Brain microvascular endothelial cell (primary cell): Measurements from ENCODE around the gene KIRREL3.
A peak's percentile ranks its signal among the peaks of the same experiment; 100 is the strongest.
"Not testable (repeated sequence)": the region's sequence is repeated elsewhere in the genome, so short reads cannot be mapped to it uniquely, and the experiment has no call there.

Experiments
- DNase-seq: peaks from one replicate; pipeline ENCODE4 v3.0.0-alpha.2; 2020
- H3K27ac ChIP-seq: fragments of 250-450 bp; sonication (Bioruptor Pico); 2 replicates; pipeline ENCODE4 v1.5.1; 2020; ENCODE audit warnings: mild to moderate bottlenecking, moderate library complexity
- H3K27me3 ChIP-seq: fragments of 250-450 bp; sonication (Bioruptor Pico); replicated peaks from 2 replicates; pipeline ENCODE4 v1.5.1; 2020; ENCODE audit warnings: mild to moderate bottlenecking
- H3K36me3 ChIP-seq: fragments of 250-450 bp; sonication (Bioruptor Pico); replicated peaks from 2 replicates; pipeline ENCODE4 v1.5.1; 2020; ENCODE audit warnings: mild to moderate bottlenecking
- H3K4me3 ChIP-seq: 2 replicates; pipeline ENCODE4 v1.5.1; 2011; ENCODE audit warnings: low read depth, mild to moderate bottlenecking, control low read depth, low read length, moderate library complexity
- CTCF ChIP-seq: IDR thresholded peaks from 2 replicates; pipeline ENCODE4 v1.5.1; 2011; ENCODE audit warnings: low read depth, mild to moderate bottlenecking, moderate library complexity, low read length, control low read depth, inconsistent platforms; ENCODE audit errors: missing control alignments
- in situ Hi-C: cut with HindIII; loops from 2 replicates; pipeline ENCODE4 v1.10.0; 2017; ENCODE audit warnings: low sequenced_read_pairs, low pct_ligation_motif_present

Gene KIRREL3

GRCh38 chr11:126391970-126392632 lies 608.5 kb downstream of the KIRREL3 start:
- DNase-seq: no peak
- Histone ChIP-seq H3K27me3 (no peaks in the 10 kb centered on the region), H3K27ac (no peak overlapping the region), H3K36me3 (no peaks in the 10 kb centered on the region), H3K4me3 (no peak overlapping the region)
- TF ChIP-seq CTCF: peak; percentile 26
- in situ Hi-C loops: no loop called here

- in situ Hi-C loops: no loop called here
- H3K27ac ChIP-seq: no peak overlapping the region
- H3K4me3 ChIP-seq: no peak overlapping the region
- no peak for DNase-seq
- H3K36me3 ChIP-seq: no peaks in the 10 kb centered on the region
- no peak for TF ChIP-seq CTCF
- H3K27me3 ChIP-seq: no peaks in the 10 kb centered on the region
Measured at GRCh38 chr11:126391286-126391954, 609.1 kb downstream of the KIRREL3 start.

- H3K4me3 ChIP-seq: no peak overlapping the region
- no peak for TF ChIP-seq CTCF
Measured at GRCh38 chr11:126390272-126390867, 610.2 kb downstream of the KIRREL3 start.

GRCh38 chr11:126387857-126388256 lies 612.7 kb downstream of the KIRREL3 start:
- no peak for DNase-seq
- no peak for TF ChIP-seq CTCF
- in situ Hi-C loops: no loop called here
- H3K4me3 ChIP-seq: no peak overlapping the region
- H3K27me3 ChIP-seq: no peaks in the 10 kb centered on the region
- no peaks in the 10 kb centered on the region for H3K36me3 ChIP-seq
- no peak overlapping the region for H3K27ac ChIP-seq

More at GRCh38 chr11:126390272-126390867, 610.2 kb downstream of the KIRREL3 start:
- H3K27me3 ChIP-seq: no peaks in the 10 kb centered on the region
- no peak for DNase-seq
- no peaks in the 10 kb centered on the region for H3K36me3 ChIP-seq
- in situ Hi-C loops: no loop called here
- H3K27ac ChIP-seq: no peak overlapping the region

GRCh38 chr11:126386729-126387071 lies 613.9 kb downstream of the KIRREL3 start:
- in situ Hi-C loops, H3K36me3 ChIP-seq, H3K27me3 ChIP-seq, H3K4me3 ChIP-seq, H3K27ac ChIP-seq, DNase-seq: not testable (repeated sequence)

- no peak for DNase-seq
- no peaks in the 10 kb centered on the region for H3K27me3 ChIP-seq
- no peak for TF ChIP-seq CTCF
- H3K4me3 ChIP-seq: no peak overlapping the region
- no peaks in the 10 kb centered on the region for H3K36me3 ChIP-seq
- in situ Hi-C loops: no loop called here
- no peak overlapping the region for H3K27ac ChIP-seq
Measured at GRCh38 chr11:126385991-126386728, 614.4 kb downstream of the KIRREL3 start.
